Occipital lobe (tissue), 2 donors: ENCODE measurements around the gene SH3RF2. TPM values are rescaled to one million over a fixed set of nuclear protein-coding genes. Genes with fewer than 3 reads are reported as not detected.
"Not testable (repeated sequence)": the region's sequence is repeated elsewhere in the genome, so short reads cannot be mapped to it uniquely, and the experiment has no call there.

Experiments
- DNase-seq: peaks from one replicate; lab custom pipeline; 2025; lab: John Stamatoyannopoulos, UW
- total RNA-seq: library from RNA; depleted of rRNA; stranded (reverse); fragments of >200 nt; gene quantifications from one replicate; pipeline ENCODE4 v1.2.3, GENCODE V29; 2014

SH3RF2 gene
- total RNA-seq, 1 donor from 2014 or later: 0.31 TPM

GRCh38 chr5:146006470-146007190 is 70.3 kb downstream of the SH3RF2 start:
- DNase-seq: no peak

- no peak for DNase-seq
Measured at GRCh38 chr5:146007270-146007669, 70.9 kb downstream of the SH3RF2 start.

GRCh38 chr5:146007989-146008388 is 71.6 kb downstream of the SH3RF2 start:
- DNase-seq: no peak

GRCh38 chr5:146009020-146009419 is 72.6 kb downstream of the SH3RF2 start:
- no peak for DNase-seq

GRCh38 chr5:146010447-146010846 is 74.1 kb downstream of the SH3RF2 start:
- not testable (repeated sequence) for DNase-seq

- DNase-seq: no peak
Measured at GRCh38 chr5:146013761-146014160, 77.4 kb downstream of the SH3RF2 start.

GRCh38 chr5:146015001-146015400 is 78.6 kb downstream of the SH3RF2 start:
- DNase-seq: no peak

GRCh38 chr5:146016764-146017484 is 80.5 kb downstream of the SH3RF2 start:
- DNase-seq: no peak

- no peak for DNase-seq
Measured at GRCh38 chr5:146018514-146019375, 82.4 kb downstream of the SH3RF2 start.

- no peak for DNase-seq
Measured at GRCh38 chr5:146020100-146020499, 83.7 kb downstream of the SH3RF2 start.

- DNase-seq: no peak
Measured at GRCh38 chr5:146024034-146024433, 87.7 kb downstream of the SH3RF2 start.

- no peak for DNase-seq
Measured at GRCh38 chr5:146025114-146025680, 88.8 kb downstream of the SH3RF2 start.

- DNase-seq: no peak
Measured at GRCh38 chr5:146025681-146026080, 89.3 kb downstream of the SH3RF2 start.

GRCh38 chr5:146026307-146027010 is 90.1 kb downstream of the SH3RF2 start:
- DNase-seq: no peak

GRCh38 chr5:146027751-146028150 is 91.4 kb downstream of the SH3RF2 start:
- no peak for DNase-seq

- DNase-seq: no peak
Measured at GRCh38 chr5:146032911-146033310, 96.5 kb downstream of the SH3RF2 start.

GRCh38 chr5:146034127-146034526 is 97.7 kb downstream of the SH3RF2 start:
- DNase-seq: no peak

GRCh38 chr5:146034605-146035004 is 98.2 kb downstream of the SH3RF2 start:
- no peak for DNase-seq

- DNase-seq: no peak
Measured at GRCh38 chr5:146039420-146039819, 103.0 kb downstream of the SH3RF2 start.

- DNase-seq: no peak
Measured at GRCh38 chr5:146040527-146040926, 104.1 kb downstream of the SH3RF2 start.

- DNase-seq: no peak
Measured at GRCh38 chr5:146041180-146041789, 104.9 kb downstream of the SH3RF2 start.
